GM12801 (cell line): ENCODE results near the gene TAOK1.

ENCODE experiments used
- CTCF ChIP-seq: IDR thresholded peaks from one replicate; pipeline ENCODE4 v1.5.1; 2011; ENCODE audit warnings: control low read depth; ENCODE audit not compliant: insufficient read length; ENCODE audit errors: extremely low read depth

The TAOK1 gene

GRCh38 chr17:29594519-29595090 lies 204.4 kb downstream of the TAOK1 start:
- no peak for TF ChIP-seq CTCF

- no peak for TF ChIP-seq CTCF
Measured at GRCh38 chr17:29595107-29595942, 205.2 kb downstream of the TAOK1 start.

GRCh38 chr17:29595943-29596774 lies 206.0 kb downstream of the TAOK1 start:
- TF ChIP-seq CTCF = no peak

- no peak for TF ChIP-seq CTCF
Measured at GRCh38 chr17:29596811-29597210, 206.6 kb downstream of the TAOK1 start.

- TF ChIP-seq CTCF = no peak
Measured at GRCh38 chr17:29597361-29598172, 207.4 kb downstream of the TAOK1 start.
